Putamen (tissue), 1 donor: ENCODE data around the gene ICA1.
A peak's percentile ranks its signal among the peaks of the same experiment; 100 is the strongest.
"Not testable (repeated sequence)": the region's sequence is repeated elsewhere in the genome, so short reads cannot be mapped to it uniquely, and the experiment has no call there.

ENCODE experiments used
- DNase-seq: peaks from one replicate; pipeline ENCODE4 v3.0.0-alpha.2; 2016; ENCODE audit warnings: low spot score

Gene ICA1

GRCh38 chr7:8261711-8262695 is at the start of gene ICA1:
Gene ICA1, minus strand, starts transcription at chr7:8262167. Its CDS starts 26,241 bp downstream, at chr7:8235926.
- peak; percentile 33 for DNase-seq

GRCh38 chr7:8310876-8311275 is 48.9 kb upstream of the ICA1 start:
- no peak for DNase-seq

GRCh38 chr7:8305625-8306388 is 43.8 kb upstream of the ICA1 start:
- DNase-seq: no peak

- DNase-seq: no peak
Observed at GRCh38 chr7:8305104-8305503, 43.1 kb upstream of the ICA1 start.

- no peak for DNase-seq
Observed at GRCh38 chr7:8303904-8304528, 42.0 kb upstream of the ICA1 start.

- DNase-seq: not testable (repeated sequence)
Observed at GRCh38 chr7:8297023-8297422, 35.1 kb upstream of the ICA1 start.

- DNase-seq: no peak
Observed at GRCh38 chr7:8296362-8296659, 34.3 kb upstream of the ICA1 start.

GRCh38 chr7:8295638-8296361 is 33.8 kb upstream of the ICA1 start:
- peak; percentile 82 for DNase-seq

GRCh38 chr7:8291397-8292141 is 29.6 kb upstream of the ICA1 start:
- DNase-seq: no peak

- DNase-seq: no peak
Observed at GRCh38 chr7:8290645-8291308, 28.8 kb upstream of the ICA1 start.

GRCh38 chr7:8286118-8286517 is 24.2 kb upstream of the ICA1 start:
- no peak for DNase-seq

- DNase-seq: no peak
Observed at GRCh38 chr7:8285155-8285554, 23.2 kb upstream of the ICA1 start.

- no peak for DNase-seq
Observed at GRCh38 chr7:8284606-8285005, 22.6 kb upstream of the ICA1 start.

GRCh38 chr7:8283968-8284367 is 22.0 kb upstream of the ICA1 start:
- no peak for DNase-seq

- no peak for DNase-seq
Observed at GRCh38 chr7:8282871-8283270, 20.9 kb upstream of the ICA1 start.

- no peak for DNase-seq
Observed at GRCh38 chr7:8282162-8282561, 20.2 kb upstream of the ICA1 start.

GRCh38 chr7:8278183-8278582 is 16.2 kb upstream of the ICA1 start:
- DNase-seq: no peak

- no peak for DNase-seq
Observed at GRCh38 chr7:8277394-8277982, 15.5 kb upstream of the ICA1 start.

GRCh38 chr7:8274589-8274988 is 12.6 kb upstream of the ICA1 start:
- DNase-seq: no peak

- no peak for DNase-seq
Observed at GRCh38 chr7:8271960-8272359, 10.0 kb upstream of the ICA1 start.
